PC-9 (cell line): Measurements from ENCODE around the gene CDH15. TPM values are rescaled to one million over a fixed set of nuclear protein-coding genes. Genes with fewer than 3 reads are reported as not detected.

ENCODE experiments used
- BruUV-seq: library from RNA; stranded (reverse); fragments of 400-500 nt; replicated peaks from 2 replicates; lab custom pipeline; 2021; lab: Mats Ljungman, UMichigan
- CTCF ChIA-PET: fragments of 300-600 bp; sonication (Branson Sonifier 250); formaldehyde crosslinking; loops from one replicate; lab custom pipeline; 2022; ENCODE audit warnings: antibody characterized with exemption; lab: Charles Lee
- POLR2A ChIA-PET: fragments of 300-600 bp; sonication (Branson Sonifier 250); formaldehyde crosslinking; loops from one replicate; lab custom pipeline; 2022; ENCODE audit warnings: antibody characterized with exemption; ENCODE audit not compliant: unreplicated experiment; lab: Charles Lee
- DNase-seq, 2 experiments: peaks; one replicate each; pipeline versions ENCODE4 v3.0.0 to v3.0.0-alpha.2; 2015 to 2022; ENCODE audit warnings: mixed read lengths in 1 of 2
- H2AFZ ChIP-seq: fragments of 200-600 bp; sonication (generic); 2 replicates; pipeline ENCODE4 v1.8.1; 2017; ENCODE audit warnings: antibody characterized with exemption
- H3F3A ChIP-seq: fragments of 200-600 bp; sonication (generic); 2 replicates; pipeline ENCODE4 v1.8.1; 2017; ENCODE audit warnings: antibody characterized with exemption, mild to moderate bottlenecking, low read depth; ENCODE audit not compliant: insufficient read depth
- H3K27ac ChIP-seq: fragments of 200-600 bp; sonication (generic); 2 replicates; pipeline ENCODE4 v1.6.1; 2016; ENCODE audit warnings: mixed run types
- H3K27me3 ChIP-seq: fragments of 200-600 bp; sonication (generic); 2 replicates; pipeline ENCODE4 v1.6.1; 2016; ENCODE audit warnings: low read depth, mixed run types; ENCODE audit not compliant: insufficient read depth
- H3K36me3 ChIP-seq: fragments of 200-600 bp; sonication (generic); 2 replicates; pipeline ENCODE4 v1.6.1; 2016; ENCODE audit warnings: low read depth, mixed run types
- H3K4me1 ChIP-seq: fragments of 200-600 bp; sonication (generic); replicated peaks from 2 replicates; pipeline ENCODE4 v1.6.1; 2016; ENCODE audit warnings: mixed run types; ENCODE audit not compliant: insufficient read depth
- H3K4me2 ChIP-seq: fragments of 200-600 bp; sonication (generic); 2 replicates; pipeline ENCODE4 v1.6.1; 2017; ENCODE audit warnings: mixed run types
- H3K4me3 ChIP-seq: fragments of 200-600 bp; sonication (generic); 2 replicates; pipeline ENCODE4 v1.6.1; 2016; ENCODE audit warnings: mixed run types
- H3K79me2 ChIP-seq: fragments of 200-600 bp; sonication (generic); 2 replicates; pipeline ENCODE4 v1.6.1; 2017; ENCODE audit warnings: low read depth, mixed run types
- H3K9me2 ChIP-seq: fragments of 200-600 bp; sonication (generic); 2 replicates; pipeline ENCODE4 v1.8.1; 2017; ENCODE audit warnings: mild to moderate bottlenecking; ENCODE audit not compliant: insufficient read depth
- H3K9me3 ChIP-seq: fragments of 200-600 bp; sonication (generic); 2 replicates; pipeline ENCODE4 v1.8.1; 2016; ENCODE audit warnings: low read depth; ENCODE audit not compliant: insufficient read depth
- H4K20me1 ChIP-seq: fragments of 200-600 bp; sonication (generic); 2 replicates; pipeline ENCODE4 v1.8.1; 2017; ENCODE audit not compliant: insufficient read depth
- CTCF ChIP-seq: fragments of 200-600 bp; sonication (generic); conservative IDR thresholded peaks from 2 replicates; pipeline ENCODE4 v1.6.1; 2017; ENCODE audit warnings: mixed run types, antibody characterized with exemption, mild to moderate bottlenecking, moderate library complexity
- EZH2 ChIP-seq: fragments of 200-600 bp; sonication (generic); IDR thresholded peaks from 2 replicates; pipeline ENCODE4 v1.8.0; 2017; ENCODE audit warnings: antibody characterized with exemption, low read depth
- intact Hi-C: fragments of 100-400 bp; cut with micrococcal nuclease; formaldehyde crosslinking; loops from one replicate; pipeline ENCODE4 v1.10.0; 2022; ENCODE audit not compliant: unreplicated experiment
- total RNA-seq: library from RNA; stranded (reverse); gene quantifications from 2 replicates; pipeline ENCODE4 v1.2.3, GENCODE V29; 2021

CDH15 gene
- total RNA-seq, 1 experiment from 2014 or later = not detected

GRCh38 chr16:89144681-89145080 is 26.9 kb upstream of the CDH15 start:
- Histone ChIP-seq H3K4me1 (no peaks in the 10 kb centered on the region), H3K4me3 (no peak overlapping the region), H3K4me2 (no peak overlapping the region), H3F3A (no peaks in the 10 kb centered on the region), H3K79me2 (no peaks in the 10 kb centered on the region), H2AFZ (no peak overlapping the region), H3K27ac (no peak overlapping the region), H3K27me3 (no peaks in the 10 kb centered on the region), H4K20me1 (no peaks in the 10 kb centered on the region), H3K9me3 (no peaks in the 10 kb centered on the region), H3K36me3 (no peaks in the 10 kb centered on the region), H3K9me2 (no peaks in the 10 kb centered on the region)
- TF ChIP-seq CTCF (no peak), EZH2 (no peak)
- CTCF ChIA-PET = no interaction called here
- BruUV-seq = no TSS peak
- no peak for DNase-seq
- POLR2A ChIA-PET = no interaction called here
- intact Hi-C loops = no loop called here

GRCh38 chr16:89145406-89146161 is 26.0 kb upstream of the CDH15 start:
- Histone ChIP-seq H3K9me3 (no peaks in the 10 kb centered on the region), H2AFZ (no peak overlapping the region), H3K27ac (no peak overlapping the region), H3K27me3 (no peaks in the 10 kb centered on the region), H3K9me2 (no peaks in the 10 kb centered on the region), H3K36me3 (no peaks in the 10 kb centered on the region), H3K4me1 (no peaks in the 10 kb centered on the region), H3K4me3 (no peak overlapping the region), H4K20me1 (no peaks in the 10 kb centered on the region), H3K79me2 (no peaks in the 10 kb centered on the region), H3K4me2 (no peak overlapping the region), H3F3A (no peaks in the 10 kb centered on the region)
- BruUV-seq = no TSS peak
- DNase-seq = no peak
- TF ChIP-seq CTCF (no peak), EZH2 (no peak)
- intact Hi-C loops = no loop called here
- ChIA-PET POLR2A (no interaction called here), CTCF (no interaction called here)

GRCh38 chr16:89146211-89147005 is 25.1 kb upstream of the CDH15 start:
- intact Hi-C loops = no loop called here
- Histone ChIP-seq H3K27ac (no peak overlapping the region), H3K4me2 (no peak overlapping the region), H3K4me1 (no peaks in the 10 kb centered on the region), H3K9me3 (no peaks in the 10 kb centered on the region), H3K4me3 (no peak overlapping the region), H3K79me2 (no peaks in the 10 kb centered on the region), H4K20me1 (no peaks in the 10 kb centered on the region), H2AFZ (no peak overlapping the region), H3K36me3 (no peaks in the 10 kb centered on the region), H3K9me2 (no peaks in the 10 kb centered on the region), H3K27me3 (no peaks in the 10 kb centered on the region), H3F3A (no peaks in the 10 kb centered on the region)
- POLR2A ChIA-PET = no interaction called here
- no TSS peak for BruUV-seq
- no peak for DNase-seq
- CTCF ChIA-PET = no interaction called here
- no peak for TF ChIP-seq EZH2
- no peak for TF ChIP-seq CTCF
